GM13977 (cell line): ENCODE measurements around the gene MAPKAP1.

ENCODE experiments used
- DNase-seq: peaks from one replicate; pipeline ENCODE4 v3.0.0; 2012; ENCODE audit warnings: low spot score
- in situ Hi-C: fragments of 300-500 bp; cut with MboI; formaldehyde crosslinking; loops from one replicate; pipeline ENCODE4 v1.12.0; 2022; ENCODE audit warnings: low sequenced_read_pairs, low pct_unique_long_range_greater_than_20kb, mixed read lengths, inconsistent platforms; ENCODE audit not compliant: unreplicated experiment
- TF ChIP-seq, protein P1 (sequence below): IDR thresholded peaks from 2 replicates; pipeline ENCODE4 v1.5.1; 2012; ENCODE audit warnings: mild to moderate bottlenecking, control low read depth; ENCODE audit not compliant: insufficient read depth; ENCODE audit errors: extremely low read depth, missing control alignments

MAPKAP1 gene

DNA sequence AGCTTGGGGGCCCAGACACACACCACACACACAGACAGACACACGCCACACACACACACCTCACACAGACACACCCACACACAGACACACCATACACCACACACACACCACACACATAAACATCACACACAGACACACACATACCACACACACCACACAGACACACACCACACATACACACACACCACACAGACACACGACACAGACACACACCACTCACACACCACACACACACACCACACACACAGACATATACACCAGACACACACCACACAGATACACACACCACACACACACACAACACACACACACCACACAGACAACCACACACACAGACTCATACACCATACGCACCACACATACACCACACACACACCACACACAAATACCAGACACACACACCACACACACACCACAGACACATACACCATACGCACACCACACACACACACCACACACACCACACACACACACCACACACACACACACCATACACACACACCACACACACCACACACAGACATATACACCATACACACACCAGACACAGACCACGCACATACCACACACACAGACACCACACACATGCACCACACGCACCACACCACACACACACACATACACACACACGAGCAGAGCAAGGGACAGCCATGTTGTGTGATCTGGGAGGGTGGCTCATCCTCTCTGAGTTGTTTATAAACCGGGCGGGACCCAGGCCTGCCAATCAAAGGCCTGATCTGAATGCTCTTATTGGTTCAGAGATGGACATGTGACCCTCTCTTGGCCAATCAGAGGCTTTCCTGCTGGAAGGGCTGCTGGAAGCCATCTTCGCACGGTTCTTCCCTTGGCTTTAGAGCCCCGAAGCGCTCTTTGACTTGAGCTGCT is 297.1 kb downstream of the MAPKAP1 start:
- in situ Hi-C loops = loop anchor here (25.0 kb wide), 1 partner anchor 827 kb away; no protein-coding TSS in a partner anchor
- peak; percentile 72 for DNase-seq
- TF ChIP-seq, protein P1, sequence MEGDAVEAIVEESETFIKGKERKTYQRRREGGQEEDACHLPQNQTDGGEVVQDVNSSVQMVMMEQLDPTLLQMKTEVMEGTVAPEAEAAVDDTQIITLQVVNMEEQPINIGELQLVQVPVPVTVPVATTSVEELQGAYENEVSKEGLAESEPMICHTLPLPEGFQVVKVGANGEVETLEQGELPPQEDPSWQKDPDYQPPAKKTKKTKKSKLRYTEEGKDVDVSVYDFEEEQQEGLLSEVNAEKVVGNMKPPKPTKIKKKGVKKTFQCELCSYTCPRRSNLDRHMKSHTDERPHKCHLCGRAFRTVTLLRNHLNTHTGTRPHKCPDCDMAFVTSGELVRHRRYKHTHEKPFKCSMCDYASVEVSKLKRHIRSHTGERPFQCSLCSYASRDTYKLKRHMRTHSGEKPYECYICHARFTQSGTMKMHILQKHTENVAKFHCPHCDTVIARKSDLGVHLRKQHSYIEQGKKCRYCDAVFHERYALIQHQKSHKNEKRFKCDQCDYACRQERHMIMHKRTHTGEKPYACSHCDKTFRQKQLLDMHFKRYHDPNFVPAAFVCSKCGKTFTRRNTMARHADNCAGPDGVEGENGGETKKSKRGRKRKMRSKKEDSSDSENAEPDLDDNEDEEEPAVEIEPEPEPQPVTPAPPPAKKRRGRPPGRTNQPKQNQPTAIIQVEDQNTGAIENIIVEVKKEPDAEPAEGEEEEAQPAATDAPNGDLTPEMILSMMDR = no peak

DNA sequence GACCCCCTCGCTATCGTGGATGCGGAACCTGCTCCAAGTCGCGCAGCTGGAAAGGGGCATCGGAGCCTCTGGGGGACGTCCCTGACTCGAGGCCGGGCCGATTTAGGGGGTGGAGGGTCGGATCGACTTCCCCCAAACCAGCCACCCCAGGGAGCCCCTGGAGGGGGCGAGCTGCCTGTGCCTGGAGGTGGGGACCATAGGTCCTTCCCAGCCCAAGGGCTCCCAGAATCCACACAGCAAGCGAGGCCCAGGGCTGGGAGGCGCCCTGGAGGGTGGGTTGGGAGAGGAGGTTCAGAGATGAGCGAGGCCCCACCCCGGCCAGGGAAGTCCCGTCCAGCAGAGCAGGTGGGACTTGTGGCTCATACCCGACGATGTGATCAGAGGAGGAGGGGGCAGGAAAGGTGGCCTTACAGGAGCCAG is 297.8 kb downstream of the MAPKAP1 start:
- DNase-seq = peak; percentile 76
- TF ChIP-seq, protein P1 = no peak
- in situ Hi-C loops = loop anchor here (25.0 kb wide), 1 partner anchor 828 kb away; no protein-coding TSS in a partner anchor

DNA sequence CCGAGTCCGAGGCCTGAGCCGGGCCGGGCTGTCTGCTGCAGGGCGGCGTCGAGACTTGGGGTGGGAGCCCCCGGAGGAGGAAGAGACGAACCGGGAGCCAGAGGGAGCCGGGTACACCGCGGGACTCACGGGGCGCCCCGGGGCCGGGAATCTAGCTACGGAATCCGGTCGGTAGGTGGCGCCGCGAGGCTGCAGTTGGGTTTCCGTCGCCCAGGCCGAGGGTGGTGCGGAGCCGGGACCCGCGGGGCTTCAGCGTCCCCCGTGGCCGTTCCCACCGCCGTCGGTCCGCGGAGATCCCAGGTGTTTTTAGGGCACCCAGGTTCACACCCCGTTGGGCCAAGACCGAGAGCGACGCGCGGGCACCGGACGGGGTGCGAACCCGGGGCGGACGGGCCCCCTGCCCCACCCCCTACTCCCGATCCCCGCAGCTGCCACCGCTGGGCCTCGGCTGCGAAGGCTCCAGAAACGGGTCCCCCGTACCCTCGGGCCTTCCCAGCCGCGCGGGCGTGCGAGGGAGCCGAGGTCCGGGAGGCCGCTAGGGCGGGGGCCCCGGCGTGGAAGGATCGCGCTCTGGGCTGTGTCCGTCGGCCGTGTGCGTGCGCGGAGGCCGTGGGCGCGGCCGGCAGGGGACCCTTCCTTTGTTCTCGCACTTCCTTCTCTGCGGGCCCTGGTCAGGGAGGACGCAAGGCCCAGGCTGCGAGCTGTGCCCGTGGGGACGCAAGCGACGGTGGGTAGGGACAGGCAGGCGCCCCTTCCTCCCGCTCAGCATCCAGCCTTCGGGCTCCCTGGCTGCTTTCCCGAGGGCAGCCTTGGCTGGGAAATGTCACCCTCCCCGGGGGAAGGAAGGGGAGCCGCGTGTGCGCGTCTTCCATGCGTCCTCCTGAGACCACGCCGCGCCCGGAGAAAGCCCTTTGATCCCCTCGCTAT is 298.8 kb downstream of the MAPKAP1 start:
- in situ Hi-C loops = loop anchor here (25.0 kb wide), 1 partner anchor 829 kb away; no protein-coding TSS in a partner anchor
- peak; percentile 92 for DNase-seq
- TF ChIP-seq, protein P1 = peak; percentile 90

DNA sequence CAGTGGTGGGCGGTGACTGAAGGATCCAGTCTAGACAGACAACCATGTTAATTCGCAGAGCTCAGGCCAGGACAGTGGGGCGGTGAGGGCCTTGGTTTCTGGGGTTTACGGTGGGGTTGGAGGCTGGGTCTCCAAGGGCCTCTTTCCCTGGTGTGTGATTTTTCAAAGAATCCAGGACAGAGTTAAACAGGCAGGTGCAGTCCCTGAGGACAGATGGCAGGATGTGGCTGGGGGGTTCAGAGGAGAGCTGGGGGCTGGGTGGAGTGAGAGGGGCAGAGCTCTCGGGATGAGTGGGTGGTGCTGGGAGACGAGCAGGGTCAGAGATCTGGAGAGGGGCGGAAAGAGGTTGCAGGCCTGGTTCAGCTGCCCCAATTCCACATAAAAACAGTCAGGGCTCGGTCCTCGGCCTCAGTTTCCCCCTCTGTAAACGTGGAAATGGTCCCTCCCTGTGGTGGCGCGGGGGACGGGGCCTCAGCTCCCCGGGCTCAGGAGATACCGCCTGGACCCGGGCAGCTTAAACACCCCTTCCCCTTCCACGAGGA is 299.5 kb downstream of the MAPKAP1 start:
- DNase-seq = no peak
- in situ Hi-C loops = loop anchor here (25.0 kb wide), 1 partner anchor 830 kb away; no protein-coding TSS in a partner anchor
- TF ChIP-seq, protein P1 = peak; percentile 0

DNA sequence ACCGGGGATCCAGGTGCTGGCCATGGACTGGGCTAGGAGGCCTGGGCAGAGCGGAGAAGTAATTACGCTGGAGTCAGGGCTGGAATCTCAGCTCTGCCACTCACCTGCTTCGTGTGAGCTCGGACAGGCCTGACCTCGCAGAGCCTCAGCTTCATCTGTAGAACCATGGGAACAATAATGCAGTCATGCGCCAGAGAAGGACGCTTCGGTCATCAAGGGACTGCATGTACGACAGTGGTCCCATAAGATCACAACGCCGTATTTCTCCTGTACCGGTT is 300.3 kb downstream of the MAPKAP1 start:
- no peak for DNase-seq
- TF ChIP-seq, protein P1 = no peak
- in situ Hi-C loops = loop anchor here (25.0 kb wide), 1 partner anchor 831 kb away; no protein-coding TSS in a partner anchor

DNA sequence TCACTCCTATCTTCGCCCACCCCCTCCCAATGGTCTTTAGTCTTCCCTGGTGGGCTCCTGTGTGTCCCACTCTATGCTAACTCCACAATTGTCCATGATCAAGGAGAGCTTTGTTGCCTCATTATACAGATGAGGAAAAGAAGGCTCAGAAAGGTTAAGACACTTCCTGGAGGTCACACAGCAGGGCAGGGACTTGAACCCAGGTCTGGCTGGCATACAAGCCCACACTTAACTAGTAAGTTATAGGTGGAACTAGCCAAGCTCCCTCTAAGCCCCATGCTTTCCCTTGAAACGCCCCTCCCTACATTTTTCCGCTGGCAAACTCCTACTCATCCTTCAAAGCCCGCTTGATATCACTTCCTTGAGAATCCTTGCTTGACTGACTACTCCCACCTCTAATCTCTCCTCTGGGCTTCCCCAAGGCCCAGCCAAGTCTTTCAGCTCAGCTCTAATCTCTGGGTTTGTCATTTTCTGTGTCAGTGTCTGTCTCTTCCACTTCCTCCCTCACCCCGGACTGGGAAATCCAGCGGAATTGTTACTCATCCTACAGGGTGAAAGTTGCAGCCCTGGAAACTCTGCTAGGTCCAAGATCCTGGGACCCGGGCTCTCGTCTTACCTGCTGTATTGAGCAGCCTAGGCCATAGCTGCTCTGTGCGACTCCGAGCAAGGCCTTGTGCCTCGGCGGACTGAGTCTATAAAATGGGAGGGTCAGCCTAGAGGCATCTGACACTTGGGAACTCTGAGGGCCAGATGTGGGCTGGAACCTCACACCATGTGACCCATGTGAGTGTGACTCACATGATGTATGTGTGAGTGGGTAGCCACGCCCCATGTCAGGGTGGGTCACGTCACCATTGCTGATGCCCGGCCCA is 300.8 kb downstream of the MAPKAP1 start:
- TF ChIP-seq, protein P1 = no peak
- in situ Hi-C loops = loop anchor here (25.0 kb wide), 1 partner anchor 831 kb away; no protein-coding TSS in a partner anchor
- no peak for DNase-seq
